SK-N-SH (cell line): ENCODE measurements around the gene LRRC8D. TPM values are rescaled to one million over a fixed set of nuclear protein-coding genes. Genes with fewer than 3 reads are reported as not detected.

Experiments used
- CTCF ChIA-PET: fragments of 300-600, 350-600 bp; formaldehyde crosslinking; extraction: SDS; loops from one replicate; lab custom pipeline; 2021; lab: Yijun Ruan, JAX
- POLR2A ChIA-PET: fragments of 350-600 bp; sonication (Branson Sonifier 250); formaldehyde crosslinking; extraction: SDS; loops from one replicate; lab custom pipeline; 2020; ENCODE audit warnings: antibody characterized with exemption, inconsistent platforms; lab: Yijun Ruan, JAX
- DNase-seq: peaks from one replicate; pipeline ENCODE4 v3.0.0; 2012
- H2AFZ ChIP-seq: fragments of 200-600 bp; sonication (generic); 2 replicates; pipeline ENCODE4 v1.8.1; 2016; ENCODE audit warnings: antibody characterized with exemption, mild to moderate bottlenecking, low read depth
- H3F3A ChIP-seq: fragments of 200-600 bp; sonication (generic); replicated peaks from 2 replicates; pipeline ENCODE3; 2016; ENCODE audit warnings: antibody characterized with exemption, mild to moderate bottlenecking; ENCODE audit not compliant: insufficient read depth
- H3K27ac ChIP-seq, 2 experiments: fragments of 200-500 bp in 1 of 2; fragments of 200-600 bp in 1 of 2; sonication (Bioruptor generic) in 1 of 2; sonication (generic), shearing (Covaris generic) in 1 of 2; 2 replicates each; pipeline versions ENCODE4 v1.5.1 to v1.6.1; 2014 to 2016; ENCODE audit warnings: low read depth in 2 of 2, inconsistent platforms in 1 of 2, low read length in 1 of 2, mild to moderate bottlenecking in 1 of 2, mixed read lengths in 1 of 2
- H3K27me3 ChIP-seq: fragments of 200-600 bp; sonication (generic), shearing (Covaris generic); 2 replicates; pipeline ENCODE4 v1.6.1; 2016; ENCODE audit warnings: mixed run types; ENCODE audit not compliant: insufficient read depth
- H3K36me3 ChIP-seq, 2 experiments: fragments of 200-500 bp in 1 of 2; fragments of 200-600 bp in 1 of 2; sonication (Bioruptor generic) in 1 of 2; sonication (generic) in 1 of 2; replicated peaks in 1 of 2; 2 replicates each; pipeline versions ENCODE3 to v1.5.1; 2014 to 2016; ENCODE audit warnings: low read length in 1 of 2, mild to moderate bottlenecking in 1 of 2; ENCODE audit not compliant: insufficient read depth in 2 of 2, control insufficient read depth in 1 of 2
- H3K4me1 ChIP-seq, 2 experiments: fragments of 200-500 bp in 1 of 2; fragments of 200-600 bp in 1 of 2; sonication (Bioruptor generic) in 1 of 2; sonication (generic), shearing (Covaris generic) in 1 of 2; 2 replicates each; pipeline versions ENCODE4 v1.5.1 to v1.6.1; 2014 to 2016; ENCODE audit warnings: low read depth in 1 of 2, low read length in 1 of 2, mixed run types in 1 of 2; ENCODE audit not compliant: insufficient read depth in 2 of 2, control insufficient read depth in 1 of 2
- H3K4me2 ChIP-seq: fragments of 200-600 bp; sonication (generic), shearing (Covaris generic); 2 replicates; pipeline ENCODE4 v1.6.1; 2017; ENCODE audit warnings: mixed run types
- H3K4me3 ChIP-seq, 2 experiments: fragments of 200-500 bp in 1 of 2; fragments of 200-600 bp in 1 of 2; sonication (Bioruptor generic) in 1 of 2; sonication (generic), shearing (Covaris generic) in 1 of 2; 2 replicates each; pipeline versions ENCODE4 v1.5.1 to v1.8.1; 2014 to 2016; ENCODE audit warnings: low read depth in 2 of 2, inconsistent platforms in 1 of 2, low read length in 1 of 2, mild to moderate bottlenecking in 1 of 2, mixed read lengths in 1 of 2, moderate library complexity in 1 of 2
- H3K79me2 ChIP-seq: fragments of 200-600 bp; sonication (generic); 2 replicates; pipeline ENCODE4 v1.8.1; 2017; ENCODE audit warnings: mild to moderate bottlenecking; ENCODE audit not compliant: insufficient read depth
- H3K9ac ChIP-seq: fragments of 200-600 bp; sonication (generic); 2 replicates; pipeline ENCODE4 v1.6.1; 2017; ENCODE audit warnings: mixed run types
- H3K9me2 ChIP-seq: fragments of 200-600 bp; sonication (generic); 2 replicates; pipeline ENCODE4 v1.6.1; 2017; ENCODE audit warnings: mixed run types
- H3K9me3 ChIP-seq: fragments of 200-600 bp; sonication (generic); 2 replicates; pipeline ENCODE4 v1.6.1; 2017; ENCODE audit warnings: mixed run types, mild to moderate bottlenecking, moderate library complexity
- H4K20me1 ChIP-seq: fragments of 200-600 bp; sonication (generic); 2 replicates; pipeline ENCODE4 v1.6.1; 2017; ENCODE audit warnings: mild to moderate bottlenecking, mixed run types; ENCODE audit not compliant: insufficient read depth
- CHD2 ChIP-seq: fragments of 150-350 bp; IDR thresholded peaks from 2 replicates; pipeline ENCODE4 v1.6.1; 2018; ENCODE audit warnings: low read length; ENCODE audit not compliant: partially characterized antibody
- ELF1 ChIP-seq: IDR thresholded peaks from 2 replicates; pipeline ENCODE4 v1.4.0; 2012
- EP300 ChIP-seq, 2 experiments: IDR thresholded peaks; 2 replicates each; pipeline versions ENCODE4 v1.4.0 to v1.6.1; 2012; ENCODE audit warnings: borderline replicate concordance in 1 of 2, low read depth in 1 of 2, low read length in 1 of 2
- EZH2phosphoT487 ChIP-seq: fragments of 200-600 bp; sonication (generic); IDR thresholded peaks from 2 replicates; pipeline ENCODE4 v1.6.1; 2017; ENCODE audit warnings: low read depth, mixed run types, mild to moderate bottlenecking, antibody characterized with exemption, moderate library complexity, borderline replicate concordance
- FOSL2 ChIP-seq: IDR thresholded peaks from 2 replicates; pipeline ENCODE4 v1.4.0; 2012; ENCODE audit warnings: low read depth, mild to moderate bottlenecking, moderate library complexity, borderline replicate concordance
- FOXM1 ChIP-seq: IDR thresholded peaks from 2 replicates; pipeline ENCODE4 v1.4.0; 2012; ENCODE audit warnings: low read depth, mild to moderate bottlenecking
- MEF2A ChIP-seq: IDR thresholded peaks from 2 replicates; pipeline ENCODE4 v1.4.0; 2012; ENCODE audit warnings: low read depth, borderline replicate concordance
- NRF1 ChIP-seq: IDR thresholded peaks from 2 replicates; pipeline ENCODE4 v1.6.1; 2012; ENCODE audit warnings: low read depth, mild to moderate bottlenecking, low read length
- PBX3 ChIP-seq: IDR thresholded peaks from 2 replicates; pipeline ENCODE4; 2012
- TEAD4 ChIP-seq: IDR thresholded peaks from 2 replicates; pipeline ENCODE4 v1.4.0; 2012; ENCODE audit warnings: mild to moderate bottlenecking, borderline replicate concordance; ENCODE audit not compliant: insufficient read depth
- USF1 ChIP-seq: IDR thresholded peaks from 2 replicates; pipeline ENCODE4 v1.4.0; 2012; ENCODE audit warnings: low read depth, borderline replicate concordance
- WGBS: methylation state at CpG from one replicate; pipeline ENCODE4 v1.1.6; 2017; ENCODE audit warnings: low lambda C conversion rate; 5-methylcytosine and 5-hydroxymethylcytosine counted together
- polyA plus RNA-seq, 3 experiments: library from polyadenylated mRNA; depleted of rRNA; stranded (reverse); fragments of >200 nt; gene quantifications; 2 replicates each; pipeline ENCODE4 v1.2.3, GENCODE V29; 2012
- TF ChIP-seq, protein P1 (sequence below): IDR thresholded peaks from 2 replicates; pipeline ENCODE4 v1.4.0; 2012; ENCODE audit warnings: low read depth, borderline replicate concordance
- TF ChIP-seq, protein P2 (sequence below): fragments of 200-600 bp; sonication (generic); IDR thresholded peaks from 2 replicates; pipeline ENCODE4 v1.6.1; 2017; ENCODE audit warnings: antibody characterized with exemption, mild to moderate bottlenecking, moderate library complexity

LRRC8D gene
- polyA plus RNA-seq, 1 of the 3 experiments (the other 2 are of a cell fraction): 15.0 TPM

GRCh38 chr1:89883030-89883379 lies 62.2 kb downstream of the LRRC8D start:
- Histone ChIP-seq H3K9ac (no peak overlapping the region), H3K4me1 (peaks cover 9 to 41% of the 10 kb centered on the region in 2 experiments), H3F3A (peaks cover 11% of the 10 kb centered on the region), H4K20me1 (no peaks in the 10 kb centered on the region), H3K4me3 (no peak overlapping the region), H3K27me3 (no peaks in the 10 kb centered on the region), H3K9me3 (peaks cover 9% of the 10 kb centered on the region; the same call in 1 of the 2 replicates), H3K4me2 (no peak overlapping the region), H2AFZ (no peak overlapping the region), H3K27ac (no peak overlapping the region), H3K36me3 (peaks cover 5 to 6% of the 10 kb centered on the region in 2 experiments), H3K9me2 (no peaks in the 10 kb centered on the region), H3K79me2 (no peaks in the 10 kb centered on the region)
- whole genome bisulfite sequencing: 96% methylated on average over 6 of the region's 6 CpGs
- POLR2A ChIA-PET: no interaction called here
- CTCF ChIA-PET: no interaction called here
- TF ChIP-seq MEF2A: no peak
- no peak for TF ChIP-seq ELF1
- no peak for TF ChIP-seq TEAD4
- no peak for TF ChIP-seq EP300 (IDR thresholded peaks at IDR 0.05; ENCODE audit: borderline replicate concordance in 1 of 2, low read depth in 1 of 2, low read length in 1 of 2)
- no peak for TF ChIP-seq FOXM1
- TF ChIP-seq NRF1: no peak
- TF ChIP-seq CHD2: no peak
- TF ChIP-seq PBX3: no peak
- TF ChIP-seq, protein P1, sequence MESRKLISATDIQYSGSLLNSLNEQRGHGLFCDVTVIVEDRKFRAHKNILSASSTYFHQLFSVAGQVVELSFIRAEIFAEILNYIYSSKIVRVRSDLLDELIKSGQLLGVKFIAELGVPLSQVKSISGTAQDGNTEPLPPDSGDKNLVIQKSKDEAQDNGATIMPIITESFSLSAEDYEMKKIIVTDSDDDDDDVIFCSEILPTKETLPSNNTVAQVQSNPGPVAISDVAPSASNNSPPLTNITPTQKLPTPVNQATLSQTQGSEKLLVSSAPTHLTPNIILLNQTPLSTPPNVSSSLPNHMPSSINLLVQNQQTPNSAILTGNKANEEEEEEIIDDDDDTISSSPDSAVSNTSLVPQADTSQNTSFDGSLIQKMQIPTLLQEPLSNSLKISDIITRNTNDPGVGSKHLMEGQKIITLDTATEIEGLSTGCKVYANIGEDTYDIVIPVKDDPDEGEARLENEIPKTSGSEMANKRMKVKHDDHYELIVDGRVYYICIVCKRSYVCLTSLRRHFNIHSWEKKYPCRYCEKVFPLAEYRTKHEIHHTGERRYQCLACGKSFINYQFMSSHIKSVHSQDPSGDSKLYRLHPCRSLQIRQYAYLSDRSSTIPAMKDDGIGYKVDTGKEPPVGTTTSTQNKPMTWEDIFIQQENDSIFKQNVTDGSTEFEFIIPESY: no peak
- TF ChIP-seq FOSL2: no peak
- TF ChIP-seq, protein P2, sequence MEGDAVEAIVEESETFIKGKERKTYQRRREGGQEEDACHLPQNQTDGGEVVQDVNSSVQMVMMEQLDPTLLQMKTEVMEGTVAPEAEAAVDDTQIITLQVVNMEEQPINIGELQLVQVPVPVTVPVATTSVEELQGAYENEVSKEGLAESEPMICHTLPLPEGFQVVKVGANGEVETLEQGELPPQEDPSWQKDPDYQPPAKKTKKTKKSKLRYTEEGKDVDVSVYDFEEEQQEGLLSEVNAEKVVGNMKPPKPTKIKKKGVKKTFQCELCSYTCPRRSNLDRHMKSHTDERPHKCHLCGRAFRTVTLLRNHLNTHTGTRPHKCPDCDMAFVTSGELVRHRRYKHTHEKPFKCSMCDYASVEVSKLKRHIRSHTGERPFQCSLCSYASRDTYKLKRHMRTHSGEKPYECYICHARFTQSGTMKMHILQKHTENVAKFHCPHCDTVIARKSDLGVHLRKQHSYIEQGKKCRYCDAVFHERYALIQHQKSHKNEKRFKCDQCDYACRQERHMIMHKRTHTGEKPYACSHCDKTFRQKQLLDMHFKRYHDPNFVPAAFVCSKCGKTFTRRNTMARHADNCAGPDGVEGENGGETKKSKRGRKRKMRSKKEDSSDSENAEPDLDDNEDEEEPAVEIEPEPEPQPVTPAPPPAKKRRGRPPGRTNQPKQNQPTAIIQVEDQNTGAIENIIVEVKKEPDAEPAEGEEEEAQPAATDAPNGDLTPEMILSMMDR: no peak
- no peak for TF ChIP-seq EZH2phosphoT487
- TF ChIP-seq USF1: no peak
- no peak for DNase-seq
